ENCODE data around the gene SLC22A23.

DNA sequence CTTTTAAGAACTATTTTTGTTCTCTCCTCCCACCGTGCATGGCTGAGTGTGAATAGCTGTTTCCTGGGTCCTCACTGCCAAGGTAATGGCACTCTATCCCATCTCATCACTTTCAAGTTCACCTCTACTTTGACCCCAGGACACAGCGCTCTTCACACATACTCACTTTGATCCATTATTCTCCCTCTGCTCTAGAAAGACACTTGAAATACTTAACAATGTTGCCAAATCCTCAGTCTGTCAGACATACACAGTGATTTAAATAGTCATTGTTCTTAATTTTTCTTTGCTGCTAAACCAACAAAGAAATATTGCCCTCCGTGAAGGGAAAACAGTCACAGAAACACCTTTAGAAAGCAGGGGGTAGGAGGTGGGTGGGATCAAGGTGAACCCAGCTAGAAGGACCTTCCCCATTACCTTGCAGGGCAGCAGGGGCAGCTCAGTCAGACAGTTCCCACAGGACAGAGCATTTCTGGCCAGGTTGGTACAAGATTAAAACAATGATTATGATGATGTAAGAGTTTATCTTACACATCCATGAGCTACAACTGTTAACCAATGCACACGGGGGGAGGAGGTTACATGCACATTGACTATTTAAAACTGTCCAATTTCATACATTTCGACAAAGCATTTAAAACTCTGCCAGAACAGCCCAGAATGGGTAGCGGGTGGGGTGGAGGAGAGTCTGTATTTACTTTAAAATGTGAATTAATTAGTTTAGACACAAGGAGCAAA lies 2.4 kb downstream of the SLC22A23 start:
- TF ChIP-seq, protein P1, sequence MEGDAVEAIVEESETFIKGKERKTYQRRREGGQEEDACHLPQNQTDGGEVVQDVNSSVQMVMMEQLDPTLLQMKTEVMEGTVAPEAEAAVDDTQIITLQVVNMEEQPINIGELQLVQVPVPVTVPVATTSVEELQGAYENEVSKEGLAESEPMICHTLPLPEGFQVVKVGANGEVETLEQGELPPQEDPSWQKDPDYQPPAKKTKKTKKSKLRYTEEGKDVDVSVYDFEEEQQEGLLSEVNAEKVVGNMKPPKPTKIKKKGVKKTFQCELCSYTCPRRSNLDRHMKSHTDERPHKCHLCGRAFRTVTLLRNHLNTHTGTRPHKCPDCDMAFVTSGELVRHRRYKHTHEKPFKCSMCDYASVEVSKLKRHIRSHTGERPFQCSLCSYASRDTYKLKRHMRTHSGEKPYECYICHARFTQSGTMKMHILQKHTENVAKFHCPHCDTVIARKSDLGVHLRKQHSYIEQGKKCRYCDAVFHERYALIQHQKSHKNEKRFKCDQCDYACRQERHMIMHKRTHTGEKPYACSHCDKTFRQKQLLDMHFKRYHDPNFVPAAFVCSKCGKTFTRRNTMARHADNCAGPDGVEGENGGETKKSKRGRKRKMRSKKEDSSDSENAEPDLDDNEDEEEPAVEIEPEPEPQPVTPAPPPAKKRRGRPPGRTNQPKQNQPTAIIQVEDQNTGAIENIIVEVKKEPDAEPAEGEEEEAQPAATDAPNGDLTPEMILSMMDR (IDR thresholded peaks at IDR 0.05; ENCODE audit: borderline replicate concordance, extremely low read depth, low read length, poor library complexity, severe bottlenecking), result no peak
- TF ChIP-seq EZH2 (IDR thresholded peaks at IDR 0.05; ENCODE audit: borderline replicate concordance, low read depth, low read length, severe bottlenecking), result no peak

All from DND-41 (cell line).